ENCODE data around the gene ABLIM1.

The ABLIM1 gene

DNA sequence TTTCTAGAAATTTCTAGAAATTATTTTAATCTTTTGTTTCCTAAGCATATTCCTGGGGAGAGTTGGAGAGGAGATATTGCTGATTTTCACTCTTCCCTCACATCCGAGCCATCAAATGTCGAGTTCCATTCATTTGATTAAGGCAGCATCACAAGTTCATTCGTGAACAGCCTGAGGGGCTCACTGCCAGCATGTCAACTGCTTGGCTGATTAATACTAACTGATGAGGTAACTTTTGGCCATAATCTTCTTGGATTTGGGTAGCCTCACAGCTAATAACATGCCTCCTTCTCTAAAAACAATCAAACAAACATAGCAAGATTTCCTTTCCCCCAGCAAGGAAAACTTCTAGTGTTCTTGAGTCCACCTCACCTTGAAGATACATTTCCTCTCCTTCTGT is 166.7 kb downstream of the ABLIM1 start:
- peaks cover 24% of the 10 kb centered on the region for H3K4me1 ChIP-seq (ENCODE audit: low read length)

DNA sequence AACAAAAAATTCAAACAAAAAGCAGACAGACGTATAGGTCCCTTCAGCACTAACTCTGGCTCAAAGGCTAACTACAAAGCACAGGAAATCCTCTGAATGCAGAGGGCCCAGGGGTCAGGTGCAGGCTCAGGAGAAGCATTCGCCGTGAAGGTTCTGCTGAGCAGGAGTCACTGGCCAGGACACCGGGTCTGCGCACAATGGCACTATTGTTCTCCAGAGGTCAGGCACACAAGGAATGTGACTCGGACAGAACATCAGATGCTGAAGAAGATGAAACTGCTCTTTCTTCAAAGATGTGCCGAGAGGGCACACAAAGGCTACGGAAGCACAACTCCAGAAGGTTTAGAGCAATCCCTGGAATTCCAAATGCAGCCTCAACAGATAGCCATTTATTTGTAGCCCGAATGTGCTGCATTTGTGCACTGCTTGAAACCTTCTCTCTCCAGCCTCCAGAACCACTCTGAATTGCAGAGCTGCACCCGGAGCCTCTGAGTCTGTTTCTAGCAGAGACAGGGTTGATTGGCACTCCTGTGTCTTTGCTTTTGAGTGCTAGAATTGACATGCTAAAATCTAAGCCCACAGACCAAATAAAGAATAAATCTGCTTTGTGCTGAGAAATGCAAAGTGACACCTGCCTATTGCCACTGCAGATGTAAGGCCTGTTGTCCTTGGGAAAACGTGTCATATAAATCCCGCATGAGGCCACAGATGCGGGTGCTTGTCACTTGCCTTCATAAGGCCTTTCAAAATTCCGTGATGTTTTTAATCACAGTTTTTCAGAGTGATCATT is 168.4 kb downstream of the ABLIM1 start:
- H3K27ac ChIP-seq (ENCODE audit: low read length), result no peak overlapping the region

More for the DNA sequence above, 166.7 kb downstream of the ABLIM1 start:
- Histone ChIP-seq H3K4me2 (ENCODE audit: low read depth, low read length) (no peak overlapping the region), H3K9me2 (replicated peaks; ENCODE audit: insufficient read depth, low read length) (no peaks in the 10 kb centered on the region), H3F3A (ENCODE audit: insufficient read depth, low read length) (no peaks in the 10 kb centered on the region), H2AFZ (ENCODE audit: low read length) (no peak overlapping the region), H3K4me3 (ENCODE audit: low read length) (no peak overlapping the region), H3K79me2 (ENCODE audit: low read length) (no peaks in the 10 kb centered on the region), H3K36me3 (replicated peaks; ENCODE audit: insufficient read depth, low read length) (no peaks in the 10 kb centered on the region), H3K9ac (ENCODE audit: low read length) (no peak overlapping the region), H3K27me3 (replicated peaks; ENCODE audit: insufficient read depth, low read length) (no peaks in the 10 kb centered on the region), H4K20me1 (ENCODE audit: insufficient read depth, low read length) (no peaks in the 10 kb centered on the region), H3K9me3 (replicated peaks; ENCODE audit: insufficient read depth, low read length) (no peaks in the 10 kb centered on the region), H3K27ac (ENCODE audit: low read length) (no peak overlapping the region)
- DNase-seq, result no peak
- TF ChIP-seq EZH2 (optimal IDR thresholded peaks at IDR 0.05; ENCODE audit: low read depth, low read length), result no peak
- TF ChIP-seq, protein P1, sequence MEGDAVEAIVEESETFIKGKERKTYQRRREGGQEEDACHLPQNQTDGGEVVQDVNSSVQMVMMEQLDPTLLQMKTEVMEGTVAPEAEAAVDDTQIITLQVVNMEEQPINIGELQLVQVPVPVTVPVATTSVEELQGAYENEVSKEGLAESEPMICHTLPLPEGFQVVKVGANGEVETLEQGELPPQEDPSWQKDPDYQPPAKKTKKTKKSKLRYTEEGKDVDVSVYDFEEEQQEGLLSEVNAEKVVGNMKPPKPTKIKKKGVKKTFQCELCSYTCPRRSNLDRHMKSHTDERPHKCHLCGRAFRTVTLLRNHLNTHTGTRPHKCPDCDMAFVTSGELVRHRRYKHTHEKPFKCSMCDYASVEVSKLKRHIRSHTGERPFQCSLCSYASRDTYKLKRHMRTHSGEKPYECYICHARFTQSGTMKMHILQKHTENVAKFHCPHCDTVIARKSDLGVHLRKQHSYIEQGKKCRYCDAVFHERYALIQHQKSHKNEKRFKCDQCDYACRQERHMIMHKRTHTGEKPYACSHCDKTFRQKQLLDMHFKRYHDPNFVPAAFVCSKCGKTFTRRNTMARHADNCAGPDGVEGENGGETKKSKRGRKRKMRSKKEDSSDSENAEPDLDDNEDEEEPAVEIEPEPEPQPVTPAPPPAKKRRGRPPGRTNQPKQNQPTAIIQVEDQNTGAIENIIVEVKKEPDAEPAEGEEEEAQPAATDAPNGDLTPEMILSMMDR (IDR thresholded peaks at IDR 0.05; ENCODE audit: low read length), result no peak
- TF ChIP-seq EZH2phosphoT487 (IDR thresholded peaks at IDR 0.05; ENCODE audit: low read length), result no peak

DNA sequence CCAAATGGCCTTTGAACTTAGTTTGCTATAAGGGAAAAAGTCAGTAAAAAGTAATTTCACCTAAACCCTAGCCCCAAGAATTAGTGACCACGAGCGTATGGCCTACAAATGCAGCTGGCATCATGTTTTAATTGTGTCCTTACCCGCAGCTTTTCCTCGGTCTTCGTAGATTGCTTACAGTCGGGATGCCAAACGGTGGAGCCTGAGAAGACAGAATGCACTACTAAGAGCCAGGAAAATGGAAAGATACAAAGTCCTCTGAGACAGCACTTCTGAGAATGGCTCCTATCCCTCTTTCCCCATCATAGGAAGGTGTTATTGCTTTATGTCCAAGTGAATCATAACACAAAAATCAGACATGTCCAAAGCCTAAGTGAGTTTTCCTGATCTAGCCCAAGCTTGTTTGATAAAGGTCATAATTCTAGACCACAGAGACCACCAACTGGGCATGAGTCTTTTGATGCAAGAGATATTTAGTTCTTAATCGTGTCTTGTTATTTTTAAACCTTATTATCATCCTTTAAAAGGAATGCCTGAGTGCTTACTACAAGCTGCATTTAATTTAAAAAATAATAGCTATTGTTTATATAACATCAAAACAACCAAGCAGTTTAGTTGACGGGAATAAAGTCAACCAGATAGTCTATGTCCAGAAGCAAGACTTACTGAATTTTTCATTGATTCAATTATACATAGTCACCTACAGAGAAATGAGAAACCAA is 170.1 kb downstream of the ABLIM1 start:
- Histone ChIP-seq H3K4me2 (ENCODE audit: low read depth, low read length) (no peak overlapping the region), H3K27me3 (replicated peaks; ENCODE audit: insufficient read depth, low read length) (no peaks in the 10 kb centered on the region), H3K9me2 (replicated peaks; ENCODE audit: insufficient read depth, low read length) (no peaks in the 10 kb centered on the region), H3F3A (ENCODE audit: insufficient read depth, low read length) (no peaks in the 10 kb centered on the region), H3K9me3 (replicated peaks; ENCODE audit: insufficient read depth, low read length) (no peaks in the 10 kb centered on the region), H4K20me1 (ENCODE audit: insufficient read depth, low read length) (no peaks in the 10 kb centered on the region), H3K9ac (ENCODE audit: low read length) (no peak overlapping the region), H3K4me1 (ENCODE audit: low read length) (peaks cover 20% of the 10 kb centered on the region), H3K27ac (ENCODE audit: low read length) (no peak overlapping the region), H3K4me3 (ENCODE audit: low read length) (no peak overlapping the region), H3K79me2 (ENCODE audit: low read length) (no peaks in the 10 kb centered on the region), H3K36me3 (replicated peaks; ENCODE audit: insufficient read depth, low read length) (no peaks in the 10 kb centered on the region), H2AFZ (ENCODE audit: low read length) (no peak overlapping the region)
- TF ChIP-seq EZH2 (optimal IDR thresholded peaks at IDR 0.05; ENCODE audit: low read depth, low read length), result no peak
- TF ChIP-seq, protein P1 (IDR thresholded peaks at IDR 0.05; ENCODE audit: low read length), result no peak
- no peak for TF ChIP-seq EZH2phosphoT487 (IDR thresholded peaks at IDR 0.05; ENCODE audit: low read length)
- DNase-seq, result no peak

More for the DNA sequence above, 168.4 kb downstream of the ABLIM1 start:
- no peak for TF ChIP-seq EZH2phosphoT487 (IDR thresholded peaks at IDR 0.05; ENCODE audit: low read length)
- no peak for TF ChIP-seq EZH2 (optimal IDR thresholded peaks at IDR 0.05; ENCODE audit: low read depth, low read length)
- TF ChIP-seq, protein P1 (IDR thresholded peaks at IDR 0.05; ENCODE audit: low read length), result no peak
- Histone ChIP-seq H3K4me1 (ENCODE audit: low read length) (peaks cover 24% of the 10 kb centered on the region), H3K36me3 (replicated peaks; ENCODE audit: insufficient read depth, low read length) (no peaks in the 10 kb centered on the region), H3K9me3 (replicated peaks; ENCODE audit: insufficient read depth, low read length) (no peaks in the 10 kb centered on the region), H3K9ac (ENCODE audit: low read length) (no peak overlapping the region), H3F3A (ENCODE audit: insufficient read depth, low read length) (no peaks in the 10 kb centered on the region), H3K4me3 (ENCODE audit: low read length) (no peak overlapping the region), H3K9me2 (replicated peaks; ENCODE audit: insufficient read depth, low read length) (no peaks in the 10 kb centered on the region), H3K4me2 (ENCODE audit: low read depth, low read length) (no peak overlapping the region), H4K20me1 (ENCODE audit: insufficient read depth, low read length) (no peaks in the 10 kb centered on the region), H2AFZ (ENCODE audit: low read length) (no peak overlapping the region), H3K79me2 (ENCODE audit: low read length) (no peaks in the 10 kb centered on the region), H3K27me3 (replicated peaks; ENCODE audit: insufficient read depth, low read length) (no peaks in the 10 kb centered on the region)
- no peak for DNase-seq

All from MM.1S (cell line).